ENCODE data around the gene GEMIN8. TPM values are rescaled to one million over a fixed set of nuclear protein-coding genes. Genes with fewer than 3 reads are reported as not detected.

Gene GEMIN8
- total RNA-seq, 1 experiment from 2014 or later, result 14.8 TPM

GRCh38 chrX:13996650-13997049 is 33.0 kb downstream of the GEMIN8 start:
- Histone ChIP-seq H3K14ac (ENCODE audit: insufficient read depth, low read length) (no peak overlapping the region), H3K4me2 (ENCODE audit: insufficient read depth, insufficient read length, low read length) (no peak overlapping the region), H4K5ac (ENCODE audit: insufficient read length, low read depth, low read length) (no peak overlapping the region), H2BK12ac (ENCODE audit: insufficient read length, low read depth, low read length) (no peak overlapping the region), H3K4me1 (ENCODE audit: insufficient read depth, low read length) (no peaks in the 10 kb centered on the region; the same call in 1 of the 2 replicates), H4K91ac (ENCODE audit: insufficient read length, low read depth, low read length) (no peak overlapping the region), H3K9me3 (ENCODE audit: control insufficient read depth, low read depth, low read length) (peaks cover 5% of the 10 kb centered on the region), H3K23ac (ENCODE audit: insufficient read length, low read depth, low read length) (no peak overlapping the region), H2BK5ac (ENCODE audit: insufficient read length, low read length) (no peak overlapping the region), H3K23me2 (ENCODE audit: insufficient read length, low read depth, low read length, poor library complexity, severe bottlenecking) (no peaks in the 10 kb centered on the region), H3K9ac (ENCODE audit: extremely low read depth, insufficient read length, low read length) (no peak overlapping the region), H2AFZ (ENCODE audit: low read length) (no peak overlapping the region), H4K20me1 (ENCODE audit: control insufficient read depth, insufficient read depth, insufficient read length) (no peaks in the 10 kb centered on the region), H4K8ac (replicated peaks; ENCODE audit: insufficient read length, low read depth, low read length) (no peak overlapping the region), H2BK15ac (ENCODE audit: low read depth, low read length) (no peak overlapping the region), H2AK5ac (ENCODE audit: insufficient read length, low read length) (no peak overlapping the region), H3K27me3 (ENCODE audit: insufficient read depth, low read length) (no peaks in the 10 kb centered on the region), H2BK120ac (ENCODE audit: low read depth, low read length, poor library complexity, severe bottlenecking) (no peak overlapping the region), H3T11ph (ENCODE audit: low read length) (no peak overlapping the region), H3K56ac (ENCODE audit: insufficient read length, low read depth, low read length) (no peak overlapping the region), H3K79me2 (ENCODE audit: insufficient read depth, low read length) (no peaks in the 10 kb centered on the region), H2BK20ac (ENCODE audit: low read depth, low read length, poor library complexity, severe bottlenecking) (no peak overlapping the region), H3K79me1 (ENCODE audit: insufficient read depth, low read depth, low read length, poor library complexity, severe bottlenecking) (no peaks in the 10 kb centered on the region), H3K18ac (ENCODE audit: insufficient read length, low read depth, low read length) (no peak overlapping the region), H3K4ac (ENCODE audit: low read depth, low read length) (no peak overlapping the region), H3K27ac (ENCODE audit: insufficient read length, low read depth, low read length) (no peak overlapping the region)
- WGBS (ENCODE audit: extremely low coverage, insufficient read length, low lambda C conversion rate), result no CpG with 5 or more reads among the region's 6 CpGs
- Mint-ChIP-seq H3K4me1 (0 out of 4 replicates have a peak, but pooled peaks cover 0 to under 1% of the 10 kb centered on the region in 2 experiments), H3K36me3 (ENCODE audit: insufficient read depth in 1 of 3, low read depth in 3 of 3) (peaks cover 0 to 4% (median 0%) of the 10 kb centered on the region in 3 experiments; a peak in 3 of 7 replicates), H3K4me3 (no peak overlapping the region), H3K27ac (no peak overlapping the region), H3K27me3 (ENCODE audit: low read depth) (peaks cover 5% of the 10 kb centered on the region), H3K9me3 (peaks cover 37 to 52% of the 10 kb centered on the region in 2 experiments)
- DNase-seq, result no peak
- TF ChIP-seq, protein P1, sequence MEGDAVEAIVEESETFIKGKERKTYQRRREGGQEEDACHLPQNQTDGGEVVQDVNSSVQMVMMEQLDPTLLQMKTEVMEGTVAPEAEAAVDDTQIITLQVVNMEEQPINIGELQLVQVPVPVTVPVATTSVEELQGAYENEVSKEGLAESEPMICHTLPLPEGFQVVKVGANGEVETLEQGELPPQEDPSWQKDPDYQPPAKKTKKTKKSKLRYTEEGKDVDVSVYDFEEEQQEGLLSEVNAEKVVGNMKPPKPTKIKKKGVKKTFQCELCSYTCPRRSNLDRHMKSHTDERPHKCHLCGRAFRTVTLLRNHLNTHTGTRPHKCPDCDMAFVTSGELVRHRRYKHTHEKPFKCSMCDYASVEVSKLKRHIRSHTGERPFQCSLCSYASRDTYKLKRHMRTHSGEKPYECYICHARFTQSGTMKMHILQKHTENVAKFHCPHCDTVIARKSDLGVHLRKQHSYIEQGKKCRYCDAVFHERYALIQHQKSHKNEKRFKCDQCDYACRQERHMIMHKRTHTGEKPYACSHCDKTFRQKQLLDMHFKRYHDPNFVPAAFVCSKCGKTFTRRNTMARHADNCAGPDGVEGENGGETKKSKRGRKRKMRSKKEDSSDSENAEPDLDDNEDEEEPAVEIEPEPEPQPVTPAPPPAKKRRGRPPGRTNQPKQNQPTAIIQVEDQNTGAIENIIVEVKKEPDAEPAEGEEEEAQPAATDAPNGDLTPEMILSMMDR (conservative IDR thresholded peaks at IDR 0.05), result no peak

Data from H9 (cell line).